ENCODE results near the gene NEK11.

DNA sequence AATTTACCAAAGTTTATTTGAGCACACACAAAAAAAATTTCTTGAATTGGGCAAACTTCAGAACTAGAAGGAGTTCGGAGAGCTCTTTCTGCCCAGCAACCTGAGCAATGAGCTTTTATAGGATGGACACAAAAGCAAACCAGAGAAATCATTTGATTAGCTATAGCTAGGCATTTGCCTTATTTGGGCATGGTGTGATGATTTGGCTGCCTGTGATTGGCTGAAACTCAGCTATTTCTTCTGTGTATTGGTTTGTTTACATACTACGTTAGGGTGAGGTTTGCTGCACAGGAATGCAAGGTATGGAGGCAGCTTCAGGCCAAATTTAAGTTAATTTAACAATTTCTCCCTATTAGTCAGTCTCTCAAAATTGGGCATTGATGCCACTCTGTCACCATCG, 65.1 kb downstream of the NEK11 start:
- TF ChIP-seq, protein P1, sequence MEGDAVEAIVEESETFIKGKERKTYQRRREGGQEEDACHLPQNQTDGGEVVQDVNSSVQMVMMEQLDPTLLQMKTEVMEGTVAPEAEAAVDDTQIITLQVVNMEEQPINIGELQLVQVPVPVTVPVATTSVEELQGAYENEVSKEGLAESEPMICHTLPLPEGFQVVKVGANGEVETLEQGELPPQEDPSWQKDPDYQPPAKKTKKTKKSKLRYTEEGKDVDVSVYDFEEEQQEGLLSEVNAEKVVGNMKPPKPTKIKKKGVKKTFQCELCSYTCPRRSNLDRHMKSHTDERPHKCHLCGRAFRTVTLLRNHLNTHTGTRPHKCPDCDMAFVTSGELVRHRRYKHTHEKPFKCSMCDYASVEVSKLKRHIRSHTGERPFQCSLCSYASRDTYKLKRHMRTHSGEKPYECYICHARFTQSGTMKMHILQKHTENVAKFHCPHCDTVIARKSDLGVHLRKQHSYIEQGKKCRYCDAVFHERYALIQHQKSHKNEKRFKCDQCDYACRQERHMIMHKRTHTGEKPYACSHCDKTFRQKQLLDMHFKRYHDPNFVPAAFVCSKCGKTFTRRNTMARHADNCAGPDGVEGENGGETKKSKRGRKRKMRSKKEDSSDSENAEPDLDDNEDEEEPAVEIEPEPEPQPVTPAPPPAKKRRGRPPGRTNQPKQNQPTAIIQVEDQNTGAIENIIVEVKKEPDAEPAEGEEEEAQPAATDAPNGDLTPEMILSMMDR (conservative IDR thresholded peaks at IDR 0.05; ENCODE audit: low read length) = no peak
- TF ChIP-seq EZH2phosphoT487 (IDR thresholded peaks at IDR 0.05; ENCODE audit: borderline replicate concordance) = no peak

All from Loucy (cell line).